NCI-H1092 treated with DMSO at 0.1 percent for 48 hours (cell line): ENCODE data around the gene ERFL.
A peak's percentile ranks its signal among the peaks of the same experiment; 100 is the strongest.
"Not testable (repeated sequence)": the region's sequence is repeated elsewhere in the genome, so short reads cannot be mapped to it uniquely, and the experiment has no call there.

Experiments used
- DNase-seq: peaks from one replicate; lab custom pipeline; 2025; lab: John Stamatoyannopoulos, UW

The ERFL gene

GRCh38 chr19:41941410-41942202, 13.4 kb upstream of the ERFL start:
- no peak for DNase-seq

DNA sequence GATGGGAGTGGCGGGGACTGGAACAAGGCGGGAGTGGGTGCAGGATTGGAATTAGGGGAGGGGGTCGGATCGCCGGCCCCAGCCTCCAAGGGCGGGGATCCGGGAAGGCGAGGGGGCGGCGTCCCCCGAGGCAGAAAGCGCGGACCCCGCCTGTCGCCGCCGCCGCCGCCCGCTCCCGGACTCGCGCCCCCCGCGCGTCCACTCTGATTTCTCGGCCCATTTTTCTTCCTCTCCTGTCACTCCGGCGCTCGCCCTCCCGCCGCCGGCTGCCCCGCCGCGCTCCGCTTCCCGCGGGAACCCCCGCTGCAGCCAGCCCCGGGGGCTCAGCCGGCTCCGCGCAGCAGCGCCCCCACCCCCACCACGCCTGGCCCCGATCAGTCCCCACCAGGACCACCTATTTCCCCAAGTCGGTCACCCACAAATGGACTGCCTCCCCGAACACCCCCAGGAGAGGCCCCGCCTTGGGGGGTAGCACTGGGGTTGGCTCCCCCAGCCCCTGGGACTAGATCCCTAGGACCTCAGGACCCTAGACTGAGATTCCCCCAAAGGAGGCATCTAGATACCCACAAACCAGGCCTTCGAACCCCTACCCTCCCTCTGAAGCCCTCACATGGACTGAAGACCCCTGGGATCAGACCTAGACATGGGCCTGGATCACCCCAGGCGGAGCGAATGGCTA, 12.6 kb upstream of the ERFL start:
- DNase-seq: no peak

DNA sequence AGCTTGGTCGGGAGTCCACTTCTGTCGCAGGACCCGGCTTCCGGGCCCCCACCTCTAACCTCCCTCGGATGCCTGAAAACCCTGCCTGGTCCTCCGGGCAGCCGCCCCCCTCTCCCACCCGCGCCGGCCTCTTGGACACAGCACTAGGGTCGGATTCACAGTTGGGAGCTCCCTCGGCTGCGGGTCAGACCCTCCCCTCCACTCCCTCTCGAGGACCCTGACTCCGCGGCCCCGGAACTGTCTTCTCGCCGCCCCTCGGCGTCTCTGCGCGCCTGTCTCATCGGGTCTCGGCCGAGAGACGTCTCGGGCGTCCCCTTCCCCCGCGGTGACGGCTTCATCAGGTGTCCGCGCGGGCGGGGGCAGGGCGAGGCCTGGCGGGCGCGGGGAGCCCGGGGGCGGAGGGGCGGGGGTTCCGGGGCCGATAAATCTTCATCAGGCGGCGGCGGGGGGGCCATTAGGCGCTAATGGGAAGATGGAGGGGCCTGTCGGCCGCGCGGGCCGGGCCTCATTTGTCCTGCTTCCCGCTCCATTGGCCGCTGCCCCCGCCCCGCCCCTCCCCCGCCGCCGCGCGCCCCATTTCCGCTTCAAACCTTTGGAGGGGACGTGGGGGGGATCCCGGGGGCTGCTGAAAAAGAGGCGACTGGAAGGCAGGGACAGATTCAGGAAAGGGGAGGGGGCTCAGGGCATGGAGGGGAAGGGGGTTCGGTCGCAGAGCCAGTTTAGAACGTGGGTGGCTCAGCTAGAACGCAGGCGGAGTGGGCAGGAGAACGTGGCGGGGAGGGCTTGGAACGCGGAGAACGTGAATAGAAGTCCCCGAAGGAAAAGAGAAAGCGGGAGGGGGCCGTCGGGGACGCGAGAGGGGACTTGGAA, 11.8 kb upstream of the ERFL start:
- DNase-seq: no peak

GRCh38 chr19:41939209-41939608, 11.0 kb upstream of the ERFL start:
- DNase-seq: not testable (repeated sequence)

DNA sequence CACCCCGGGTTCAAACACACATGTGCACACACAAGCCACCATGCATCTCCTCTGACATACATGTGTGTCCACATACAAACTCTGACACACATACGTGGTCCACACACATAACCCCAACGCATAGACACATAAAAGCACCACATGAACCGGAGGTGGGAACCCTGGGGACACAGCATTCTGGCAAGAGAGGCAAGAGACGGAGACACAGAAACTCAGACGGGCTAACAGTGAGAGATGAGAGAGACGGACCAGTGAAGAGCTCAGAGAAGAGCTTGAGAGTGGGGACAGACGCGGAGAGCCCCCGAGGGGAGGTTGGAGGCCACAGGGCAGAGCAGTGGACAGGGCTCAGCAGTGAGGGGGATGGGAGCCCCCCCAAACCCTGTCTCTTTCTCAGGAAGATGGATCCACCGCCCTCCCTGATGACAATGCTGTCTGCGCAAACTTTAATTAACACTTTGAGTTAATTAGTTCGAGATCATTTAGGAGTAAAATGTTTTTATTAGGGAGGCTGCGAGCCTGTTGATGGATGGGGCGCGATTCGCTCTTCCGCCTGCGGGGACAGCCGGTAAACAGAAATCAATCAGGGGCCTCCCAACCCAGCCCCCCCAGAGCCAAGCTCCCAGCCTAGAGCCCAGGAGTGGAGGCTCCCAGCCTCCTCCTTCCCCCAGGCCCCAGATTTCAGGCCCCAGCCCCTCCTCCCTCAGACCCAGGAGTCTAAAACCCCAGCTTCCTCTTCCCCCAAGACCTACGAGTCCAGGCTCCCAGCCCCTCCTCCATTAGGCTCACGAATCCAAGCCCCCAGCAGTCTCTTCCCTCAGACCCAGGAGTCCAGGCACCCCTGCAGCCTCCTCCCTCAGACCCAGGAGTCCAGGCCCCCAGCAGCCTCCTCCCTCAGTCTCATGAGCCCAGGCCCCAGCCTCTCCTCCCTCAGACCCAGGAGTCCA, 9.5 kb upstream of the ERFL start:
- no peak for DNase-seq

- DNase-seq: no peak
Observed at GRCh38 chr19:41936961-41937360, 8.7 kb upstream of the ERFL start.

GRCh38 chr19:41936416-41936850, 8.2 kb upstream of the ERFL start:
- DNase-seq: no peak

- DNase-seq: no peak
Observed at GRCh38 chr19:41935760-41936415, 7.6 kb upstream of the ERFL start.

GRCh38 chr19:41934849-41935374, 6.7 kb upstream of the ERFL start:
- peak; percentile 40 for DNase-seq

GRCh38 chr19:41933693-41934426, 5.6 kb upstream of the ERFL start:
- no peak for DNase-seq

DNA sequence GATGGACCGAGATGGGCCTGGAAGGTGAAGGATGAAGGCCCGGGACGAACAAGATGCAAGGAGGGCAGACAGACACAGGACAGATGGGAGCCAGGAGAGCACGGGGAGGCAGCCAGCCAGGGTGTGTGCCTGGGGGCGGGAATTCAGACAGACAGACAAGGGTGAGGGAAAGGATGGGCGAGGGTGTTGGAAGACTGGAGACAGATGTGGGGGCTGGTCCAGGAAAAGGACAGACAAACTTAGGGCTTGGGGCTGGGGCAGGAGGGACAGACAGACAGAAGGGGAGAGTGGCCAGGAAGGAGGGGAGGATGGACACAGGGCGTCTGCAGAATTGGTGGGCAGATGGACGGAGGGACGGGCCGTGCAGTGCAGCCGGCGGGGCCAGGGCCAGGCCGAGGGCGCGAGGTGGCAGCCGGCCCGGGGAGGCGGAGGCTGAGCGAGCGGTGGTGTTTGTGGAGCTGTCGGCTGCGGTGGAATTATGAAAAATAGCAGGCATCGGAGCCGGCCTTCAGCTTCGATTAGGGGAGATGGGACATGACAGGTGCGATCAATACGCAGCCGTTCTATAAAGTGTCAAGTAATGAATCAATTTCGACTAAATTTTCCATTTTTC, 4.6 kb upstream of the ERFL start:
- no peak for DNase-seq

DNA sequence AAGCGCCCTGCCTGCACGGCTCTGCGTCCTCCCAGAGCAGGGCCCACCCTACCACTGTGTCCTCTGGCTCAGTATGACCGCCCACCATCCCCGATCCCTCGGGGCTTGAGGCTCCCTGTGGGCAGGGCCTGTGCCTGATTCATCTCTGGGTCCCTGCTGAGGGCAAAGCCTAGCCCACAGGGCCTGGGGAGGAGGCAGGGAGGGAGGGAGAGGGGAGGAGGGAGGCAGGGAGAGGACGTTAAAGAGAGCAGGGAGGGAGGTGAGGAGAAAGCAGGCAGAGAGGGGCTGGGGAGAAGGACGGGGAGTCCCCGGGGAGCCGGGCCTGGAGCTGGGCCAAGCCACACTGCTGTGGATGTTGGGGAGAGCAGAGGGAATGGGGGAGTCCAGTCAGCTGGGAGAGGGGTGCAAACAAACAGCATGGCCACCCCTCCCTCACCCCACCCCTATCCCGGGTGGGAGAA, 4.0 kb upstream of the ERFL start:
- DNase-seq: no peak

GRCh38 chr19:41930926-41931592, 2.8 kb upstream of the ERFL start:
- DNase-seq: no peak

DNA sequence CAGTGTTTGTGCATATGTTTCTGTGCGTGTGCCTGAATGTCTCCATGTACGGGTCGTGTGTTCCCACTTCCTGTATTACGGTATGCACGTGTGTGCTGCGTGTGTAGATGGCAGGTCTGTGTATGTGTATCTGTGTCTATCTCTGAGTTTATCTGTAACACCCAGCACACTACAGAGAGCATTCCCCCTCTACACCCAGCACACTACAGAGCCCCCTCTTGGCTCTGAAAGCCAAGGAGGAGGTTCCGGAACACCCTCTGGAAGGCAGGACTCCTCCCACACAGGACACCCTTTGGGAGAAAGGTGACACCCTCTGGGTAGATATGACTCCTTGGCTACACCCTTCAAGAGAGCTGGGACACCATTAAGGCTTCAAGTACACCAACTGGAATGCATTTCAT, 2.1 kb upstream of the ERFL start:
- no peak for DNase-seq

DNA sequence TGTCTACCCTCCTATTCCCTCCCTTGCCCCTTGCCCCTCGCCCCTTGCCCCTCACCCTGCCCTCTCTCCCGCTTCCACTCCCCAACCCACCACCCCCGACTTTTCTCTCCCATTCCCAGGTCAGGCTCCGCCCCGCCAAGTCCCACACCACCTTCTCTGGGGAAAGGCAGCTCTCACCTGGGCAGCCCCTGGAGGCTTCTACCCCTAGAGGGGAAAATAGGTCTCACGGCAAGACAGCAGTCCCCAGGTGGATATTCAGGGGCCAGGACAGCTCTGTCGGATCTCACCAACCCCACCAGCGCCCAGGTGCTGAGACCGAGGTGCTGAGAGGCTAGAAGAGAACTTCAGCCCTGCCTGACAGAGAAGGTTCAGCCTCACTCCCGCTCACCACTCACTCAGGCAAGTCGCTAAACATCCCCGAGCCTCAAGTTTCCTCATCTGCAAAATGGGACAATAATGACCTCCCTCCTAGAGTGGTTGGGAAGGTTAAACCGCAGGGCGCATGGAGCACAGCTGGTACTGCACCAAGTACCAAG, 1.4 kb upstream of the ERFL start:
- DNase-seq: no peak

DNA sequence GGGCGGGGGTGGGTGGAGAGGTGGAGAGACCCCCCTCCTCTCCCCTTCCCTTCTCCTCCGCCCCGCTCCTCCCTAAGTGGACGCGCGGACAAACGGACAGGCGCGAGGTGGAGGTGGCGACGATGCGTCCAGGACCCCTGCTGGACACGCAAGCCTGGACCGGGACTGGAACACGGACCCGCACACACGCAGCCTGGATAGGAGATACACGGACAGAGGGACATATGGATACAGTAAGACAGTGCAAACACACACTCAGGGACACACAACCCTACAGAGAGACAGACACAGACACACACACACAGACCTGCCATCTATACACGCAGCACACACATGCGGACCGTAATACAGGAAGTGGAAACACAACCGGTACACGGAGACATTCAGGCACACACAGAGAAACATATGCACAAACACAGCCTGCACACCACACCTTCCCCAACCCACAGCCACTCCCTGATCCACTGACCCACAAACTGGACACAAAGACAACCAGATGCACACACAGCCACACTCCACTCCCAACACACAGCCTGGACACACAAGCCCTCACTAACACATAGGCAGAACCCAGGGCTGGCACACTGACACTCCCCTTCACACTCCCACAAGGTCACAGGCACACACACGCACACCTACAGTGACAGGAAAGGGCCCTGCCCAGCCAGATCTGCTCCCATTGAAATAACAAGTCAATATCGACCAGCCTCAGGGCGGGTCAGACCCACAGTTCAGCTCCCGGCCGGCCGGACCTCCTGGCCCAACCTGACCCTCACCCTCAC, 696 bp upstream of the ERFL start:
- no peak for DNase-seq

DNA sequence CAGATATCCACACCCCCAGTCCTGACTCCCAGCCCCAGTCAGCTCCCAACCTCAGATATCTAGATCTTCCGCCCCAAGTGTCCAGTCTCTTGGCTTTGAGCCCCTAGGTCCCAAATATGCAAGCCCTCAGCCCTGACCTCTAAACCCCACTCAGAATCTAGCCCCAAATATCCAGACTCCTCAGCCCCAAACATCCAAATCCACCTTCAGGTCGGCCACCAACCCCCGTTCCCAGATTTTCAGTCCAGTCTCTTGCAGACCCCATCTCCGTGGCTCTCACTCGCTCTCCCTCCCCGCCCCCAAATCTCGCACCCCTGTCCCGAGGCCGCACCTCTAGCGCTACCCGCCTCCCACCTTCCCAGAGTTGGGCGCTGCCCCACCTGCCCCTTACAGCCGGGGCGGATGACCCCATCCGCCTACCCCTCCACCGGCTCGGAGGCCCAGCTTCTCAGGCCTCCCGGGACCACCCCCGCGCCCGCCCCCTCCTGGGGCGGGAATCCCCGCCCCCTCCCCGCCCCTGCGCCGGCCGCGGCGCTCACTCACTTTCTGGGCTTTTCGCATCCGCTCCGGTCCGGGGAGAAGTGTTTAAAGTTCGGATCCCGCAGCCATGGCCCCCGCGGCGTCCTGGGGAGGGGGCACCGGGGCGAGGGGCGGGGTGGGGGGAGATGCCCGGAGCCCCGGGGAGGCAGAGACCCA, 604 bp downstream of the ERFL start:
- DNase-seq: no peak
